Endothelial cell of umbilical vein (primary cell): ENCODE results near the gene PPP4R4. TPM values are rescaled to one million over a fixed set of nuclear protein-coding genes. Genes with fewer than 3 reads are reported as not detected.

Experiments
- BruUV-seq: library from RNA; stranded (reverse); fragments of 400-500 nt; replicated peaks from 2 replicates; lab custom pipeline; 2021; lab: Mats Ljungman, UMichigan
- CTCF ChIA-PET: fragments of 300-600, 350-600 bp; sonication (Branson Sonifier 250); formaldehyde crosslinking; loops from one replicate; lab custom pipeline; 2021; ENCODE audit warnings: antibody characterized with exemption, inconsistent platforms; lab: Charles Lee
- POLR2A ChIA-PET: fragments of 300-600, 350-600 bp; sonication (Branson Sonifier 250); formaldehyde crosslinking; loops from one replicate; lab custom pipeline; 2021; ENCODE audit warnings: antibody characterized with exemption, inconsistent platforms; lab: Charles Lee
- DNase-seq: peaks from one replicate; pipeline ENCODE4 v3.0.0-alpha.2; 2011; ENCODE audit warnings: low read depth, low spot score
- FAIRE-seq: peaks from 2 replicates; lab custom pipeline; 2011; peaks lifted over from hg19 to GRCh38; lab: Jason Lieb, UNC
- H2AFZ ChIP-seq: 2 replicates; pipeline ENCODE4 v1.6.0; 2012; ENCODE audit warnings: low read depth, low read length, control low read depth, inconsistent platforms
- H3K27ac ChIP-seq: 2 replicates; pipeline ENCODE4 v1.5.1; 2011; ENCODE audit warnings: low read depth, mild to moderate bottlenecking, control low read depth, low read length, moderate library complexity; ENCODE audit not compliant: insufficient read depth
- H3K27me3 ChIP-seq, 2 experiments: 2 replicates each; pipeline versions ENCODE4 v1.6.0 to v1.6.1; 2011; ENCODE audit warnings: low read length in 2 of 2, mixed read lengths in 1 of 2; ENCODE audit not compliant: control insufficient read depth in 2 of 2, insufficient read depth in 2 of 2
- H3K36me3 ChIP-seq, 2 experiments: 2 replicates in 1 of 2; 3 replicates in 1 of 2; pipeline ENCODE4 v1.5.1; 2011; ENCODE audit warnings: low read length in 2 of 2, mild to moderate bottlenecking in 1 of 2, moderate library complexity in 1 of 2; ENCODE audit not compliant: control insufficient read depth in 2 of 2, insufficient read depth in 2 of 2; ENCODE audit errors: extremely low read depth in 1 of 2
- H3K4me1 ChIP-seq: 3 replicates; pipeline ENCODE4 v1.5.1; 2011; ENCODE audit warnings: mild to moderate bottlenecking, low read length; ENCODE audit not compliant: control insufficient read depth, insufficient read depth; ENCODE audit errors: extremely low read depth
- H3K4me2 ChIP-seq: 2 replicates; pipeline ENCODE4 v1.6.1; 2011; ENCODE audit warnings: low read length, control low read depth, mixed read lengths; ENCODE audit not compliant: insufficient read depth
- H3K4me3 ChIP-seq, 3 experiments: fragments of 200-600 bp in 1 of 3; sonication (generic), shearing (Covaris generic) in 1 of 3; replicated peaks in 1 of 3; 2 replicates each; pipeline ENCODE4 v1.5.1; 2011 to 2016; ENCODE audit warnings: control low read depth in 3 of 3, low read length in 3 of 3, mild to moderate bottlenecking in 2 of 3, inconsistent platforms in 1 of 3, low read depth in 1 of 3, moderate library complexity in 1 of 3; ENCODE audit not compliant: insufficient read depth in 1 of 3
- H3K79me2 ChIP-seq: 2 replicates; pipeline ENCODE4 v1.6.0; 2012; ENCODE audit warnings: low read length, inconsistent platforms; ENCODE audit not compliant: control insufficient read depth, insufficient read depth
- H3K9ac ChIP-seq: replicated peaks from 2 replicates; pipeline ENCODE3; 2011; ENCODE audit warnings: low read length, control low read depth; ENCODE audit not compliant: insufficient read depth; ENCODE audit errors: extremely low read depth
- H3K9me1 ChIP-seq: replicated peaks from 3 replicates; pipeline ENCODE4 v1.6.0; 2011; ENCODE audit warnings: mild to moderate bottlenecking, low read length; ENCODE audit not compliant: control insufficient read depth, insufficient read depth; ENCODE audit errors: extremely low read depth
- H3K9me3 ChIP-seq: replicated peaks from 2 replicates; pipeline ENCODE4 v1.5.1; 2012; ENCODE audit warnings: low read length, inconsistent platforms; ENCODE audit not compliant: control insufficient read depth, insufficient read depth
- H4K20me1 ChIP-seq: replicated peaks from 2 replicates; pipeline ENCODE3; 2011; ENCODE audit warnings: mild to moderate bottlenecking, low read length; ENCODE audit not compliant: control insufficient read depth, insufficient read depth; ENCODE audit errors: extremely low read depth
- EZH2 ChIP-seq: IDR thresholded peaks from 2 replicates; pipeline ENCODE4 v1.6.1; 2012; ENCODE audit warnings: borderline replicate concordance, low read depth, mild to moderate bottlenecking, moderate library complexity, low read length, inconsistent platforms; ENCODE audit not compliant: severe bottlenecking
- FOS ChIP-seq: IDR thresholded peaks from 2 replicates; pipeline ENCODE4 v1.6.1; 2011; ENCODE audit warnings: mild to moderate bottlenecking, low read length, moderate library complexity, borderline replicate concordance; ENCODE audit not compliant: insufficient read depth
- GATA2 ChIP-seq: IDR thresholded peaks from 2 replicates; pipeline ENCODE4 v1.7.0; 2011; ENCODE audit warnings: low read depth, mild to moderate bottlenecking, moderate library complexity, mixed read lengths, low read length; ENCODE audit not compliant: insufficient read length, insufficient read depth
- JUN ChIP-seq: IDR thresholded peaks from 2 replicates; pipeline ENCODE4 v1.6.1; 2011; ENCODE audit warnings: borderline replicate concordance, low read depth; ENCODE audit not compliant: insufficient read length, insufficient read depth
- MYC ChIP-seq: IDR thresholded peaks from one replicate; pipeline ENCODE4 v1.6.1; 2011; ENCODE audit warnings: mild to moderate bottlenecking, low read depth, low read length
- POLR2A ChIP-seq: IDR thresholded peaks from 2 replicates; pipeline ENCODE4 v1.6.1; 2012; ENCODE audit warnings: low read depth, mild to moderate bottlenecking, control low read depth, low read length
- dilution Hi-C: fragments of 300-500 bp; cut with MboI; formaldehyde crosslinking; loops from one replicate; pipeline ENCODE4 v1.15.0; 2019; ENCODE audit warnings: low sequenced_read_pairs; ENCODE audit not compliant: extremely low pct_ligation_motif_present
- intact Hi-C: fragments of 100-400 bp; cut with micrococcal nuclease; formaldehyde crosslinking; loops from one replicate; pipeline ENCODE4 v1.10.0; 2022
- polyA plus RNA-seq, 4 experiments: library from polyadenylated mRNA; depleted of rRNA in 3 of 4; stranded (reverse) in 3 of 4; unstranded in 1 of 4; fragments of >200 nt; gene quantifications; 2 replicates each; pipeline versions ENCODE4 v1.2.1 to v1.2.3, GENCODE V29; 2011 to 2012; ENCODE audit warnings: missing spikeins in 1 of 4
- total RNA-seq: library from RNA; stranded (reverse); gene quantifications from 2 replicates; pipeline ENCODE4 v1.2.3, GENCODE V29; 2021
- TF ChIP-seq, protein P1 (sequence below): IDR thresholded peaks from 2 replicates; pipeline ENCODE4 v1.6.1; 2011; ENCODE audit not compliant: insufficient read depth, insufficient read length
- TF ChIP-seq, protein P2 (sequence below), 2 donors: IDR thresholded peaks; 1 replicate in 1 of 2; 2 replicates in 1 of 2; pipeline ENCODE4 v1.5.1; 2011; ENCODE audit warnings: low read length in 2 of 2, mild to moderate bottlenecking in 2 of 2, moderate library complexity in 2 of 2, control low read depth in 1 of 2, inconsistent platforms in 1 of 2, low read depth in 1 of 2; ENCODE audit not compliant: insufficient read depth in 1 of 2; ENCODE audit errors: extremely low read depth in 1 of 2

The PPP4R4 gene
- total and polyA plus RNA-seq, 2 donors (not counting 3 experiments of a cell fraction or from before 2014, with no cell fraction given) = not detected

DNA sequence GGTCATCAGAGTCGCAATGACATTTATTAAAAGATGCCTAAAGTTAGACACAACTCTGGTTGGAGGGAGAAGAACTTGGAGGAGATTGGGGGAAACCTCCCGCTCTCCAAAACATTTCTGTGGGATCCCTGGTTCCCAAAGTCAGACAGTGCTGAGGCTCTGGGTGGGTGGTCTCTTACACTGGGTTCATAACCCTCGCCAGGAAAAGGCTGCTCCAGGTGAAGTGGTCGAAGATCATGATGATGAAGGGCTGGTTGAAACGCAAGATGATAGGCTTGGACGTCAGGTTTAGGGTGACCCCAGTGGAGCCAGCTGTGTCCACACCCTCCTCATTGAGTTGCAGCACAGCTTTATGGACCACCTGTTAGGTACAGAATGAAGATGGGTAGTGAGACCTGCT, 130.1 kb downstream of the PPP4R4 start:
- no peak for FAIRE-seq
- intact Hi-C loops (no loop called here), dilution Hi-C loops (no loop called here)
- Histone ChIP-seq H3K36me3 (no peaks in the 10 kb centered on the region), H3K79me2 (no peaks in the 10 kb centered on the region), H3K27me3 (no peaks in the 10 kb centered on the region), H3K9me3 (no peaks in the 10 kb centered on the region), H3K4me2 (no peak overlapping the region), H3K4me1 (no peaks in the 10 kb centered on the region), H3K9me1 (no peaks in the 10 kb centered on the region), H3K9ac (no peak overlapping the region), H4K20me1 (no peaks in the 10 kb centered on the region), H2AFZ (no peak overlapping the region), H3K4me3 (no peak overlapping the region), H3K27ac (no peak overlapping the region)
- TF ChIP-seq MYC (no peak), POLR2A (no peak), EZH2 (no peak), FOS (no peak), JUN (no peak), GATA2 (no peak)
- TF ChIP-seq, protein P1, sequence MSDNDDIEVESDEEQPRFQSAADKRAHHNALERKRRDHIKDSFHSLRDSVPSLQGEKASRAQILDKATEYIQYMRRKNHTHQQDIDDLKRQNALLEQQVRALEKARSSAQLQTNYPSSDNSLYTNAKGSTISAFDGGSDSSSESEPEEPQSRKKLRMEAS = no peak
- TF ChIP-seq, protein P2, sequence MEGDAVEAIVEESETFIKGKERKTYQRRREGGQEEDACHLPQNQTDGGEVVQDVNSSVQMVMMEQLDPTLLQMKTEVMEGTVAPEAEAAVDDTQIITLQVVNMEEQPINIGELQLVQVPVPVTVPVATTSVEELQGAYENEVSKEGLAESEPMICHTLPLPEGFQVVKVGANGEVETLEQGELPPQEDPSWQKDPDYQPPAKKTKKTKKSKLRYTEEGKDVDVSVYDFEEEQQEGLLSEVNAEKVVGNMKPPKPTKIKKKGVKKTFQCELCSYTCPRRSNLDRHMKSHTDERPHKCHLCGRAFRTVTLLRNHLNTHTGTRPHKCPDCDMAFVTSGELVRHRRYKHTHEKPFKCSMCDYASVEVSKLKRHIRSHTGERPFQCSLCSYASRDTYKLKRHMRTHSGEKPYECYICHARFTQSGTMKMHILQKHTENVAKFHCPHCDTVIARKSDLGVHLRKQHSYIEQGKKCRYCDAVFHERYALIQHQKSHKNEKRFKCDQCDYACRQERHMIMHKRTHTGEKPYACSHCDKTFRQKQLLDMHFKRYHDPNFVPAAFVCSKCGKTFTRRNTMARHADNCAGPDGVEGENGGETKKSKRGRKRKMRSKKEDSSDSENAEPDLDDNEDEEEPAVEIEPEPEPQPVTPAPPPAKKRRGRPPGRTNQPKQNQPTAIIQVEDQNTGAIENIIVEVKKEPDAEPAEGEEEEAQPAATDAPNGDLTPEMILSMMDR (IDR thresholded peaks at IDR 0.05; ENCODE audit: extremely low read depth in 1 of 2, insufficient read depth in 1 of 2, low read depth in 1 of 2, low read length in 2 of 2) = no peak
- no TSS peak for BruUV-seq
- POLR2A ChIA-PET = no interaction called here
- CTCF ChIA-PET = no interaction called here
- no peak for DNase-seq
